ENCODE results near the gene TOMM40.

TOMM40 gene

GRCh38 chr19:44949550-44949949 lies 58.5 kb downstream of the TOMM40 start:
- no CpG with 5 or more reads among the region's 9 CpGs for WGBS, 2 donors (ENCODE audit: extremely low coverage in 2 of 2, insufficient read length in 2 of 2, insufficient replicate concordance in 1 of 2)
- no peak overlapping the region for H3K18ac ChIP-seq (ENCODE audit: low read length)
- H2BK5ac ChIP-seq (ENCODE audit: low read length), result no peak overlapping the region
- H3K4ac ChIP-seq (ENCODE audit: low read length), result peak overlapping the region; percentile 53
- no peak overlapping the region for H3K23ac ChIP-seq (ENCODE audit: low read depth, low read length, poor library complexity)
- no peak overlapping the region for H3K9ac ChIP-seq (ENCODE audit: low read depth, low read length, poor library complexity)
- DNase-seq (ENCODE audit: low spot score), result no peak
- H3K36me3 ChIP-seq (replicated peaks in 1 of 2; ENCODE audit: control insufficient read depth in 2 of 2, insufficient read depth in 2 of 2, low read length in 2 of 2), result peaks cover 3 to 5% of the 10 kb centered on the region in 2 donors
- H2BK15ac ChIP-seq (ENCODE audit: low read length), result no peak overlapping the region
- H3K27me3 ChIP-seq (ENCODE audit: control insufficient read depth in 3 of 3, insufficient read depth in 3 of 3, low read depth in 1 of 3, low read length in 3 of 3), result no peaks in the 10 kb centered on the region
- no peak overlapping the region for H2AFZ ChIP-seq (ENCODE audit: low read length)
- no peak overlapping the region for H3K14ac ChIP-seq (ENCODE audit: low read length)
- no peak overlapping the region for H3K4me3 ChIP-seq (ENCODE audit: low read length in 2 of 2)
- no peak overlapping the region for H3K4me2 ChIP-seq (ENCODE audit: insufficient read depth, low read length, poor library complexity, severe bottlenecking)
- H4K8ac ChIP-seq (ENCODE audit: low read depth, low read length), result no peak overlapping the region
- no peak overlapping the region for H2AK5ac ChIP-seq (ENCODE audit: low read depth, low read length)
- H2BK12ac ChIP-seq (ENCODE audit: low read length), result no peak overlapping the region
- no peak overlapping the region for H2BK120ac ChIP-seq (ENCODE audit: low read depth, low read length)
- H3K27ac ChIP-seq (replicated peaks; ENCODE audit: low read length), result no peak overlapping the region
- no peaks in the 10 kb centered on the region for H3K79me1 ChIP-seq (ENCODE audit: low read depth, low read length)
- no peaks in the 10 kb centered on the region for H3K9me3 ChIP-seq (replicated peaks in 1 of 2; ENCODE audit: control insufficient read depth in 2 of 2, insufficient read depth in 1 of 2, low read depth in 1 of 2, low read length in 2 of 2)
- H4K91ac ChIP-seq (ENCODE audit: low read depth, low read length, poor library complexity), result no peak overlapping the region
- H3K4me1 ChIP-seq (ENCODE audit: control insufficient read depth in 2 of 2, insufficient read depth in 1 of 2, low read depth in 1 of 2, low read length in 2 of 2), result peaks cover 0 to 3% of the 10 kb centered on the region in 2 donors

GRCh38 chr19:44951179-44952159 lies 60.4 kb downstream of the TOMM40 start:
- Histone ChIP-seq H3K36me3 (replicated peaks in 1 of 2; ENCODE audit: control insufficient read depth in 2 of 2, insufficient read depth in 2 of 2, low read length in 2 of 2) (peaks cover 3 to 5% of the 10 kb centered on the region in 2 donors), H2BK120ac (ENCODE audit: low read depth, low read length) (no peak overlapping the region), H2BK15ac (ENCODE audit: low read length) (peak overlapping the region; percentile 1), H4K91ac (ENCODE audit: low read depth, low read length, poor library complexity) (peak overlapping the region; percentile 2), H3K27me3 (ENCODE audit: control insufficient read depth in 3 of 3, insufficient read depth in 3 of 3, low read depth in 1 of 3, low read length in 3 of 3) (no peaks in the 10 kb centered on the region), H2BK5ac (ENCODE audit: low read length) (no peak overlapping the region), H3K4me3 (ENCODE audit: low read length in 2 of 2) (no peak overlapping the region), H4K8ac (ENCODE audit: low read depth, low read length) (no peak overlapping the region), H2AFZ (ENCODE audit: low read length) (peak overlapping the region; percentile 53), H3K14ac (ENCODE audit: low read length) (no peak overlapping the region), H3K27ac (replicated peaks; ENCODE audit: low read length) (no peak overlapping the region), H3K9ac (ENCODE audit: low read depth, low read length, poor library complexity) (peak overlapping the region; percentile 63), H3K18ac (ENCODE audit: low read length) (no peak overlapping the region), H3K4me1 (ENCODE audit: control insufficient read depth in 2 of 2, insufficient read depth in 1 of 2, low read depth in 1 of 2, low read length in 2 of 2) (peaks cover 6 to 8% of the 10 kb centered on the region in 2 donors), H3K4me2 (ENCODE audit: insufficient read depth, low read length, poor library complexity, severe bottlenecking) (no peak overlapping the region), H3K23ac (ENCODE audit: low read depth, low read length, poor library complexity) (no peak overlapping the region), H3K79me1 (ENCODE audit: low read depth, low read length) (peaks cover 9% of the 10 kb centered on the region), H3K4ac (ENCODE audit: low read length) (no peak overlapping the region), H2BK12ac (ENCODE audit: low read length) (no peak overlapping the region), H2AK5ac (ENCODE audit: low read depth, low read length) (no peak overlapping the region), H3K9me3 (replicated peaks in 1 of 2; ENCODE audit: control insufficient read depth in 2 of 2, insufficient read depth in 1 of 2, low read depth in 1 of 2, low read length in 2 of 2) (no peaks in the 10 kb centered on the region)
- WGBS, 2 donors (ENCODE audit: extremely low coverage in 2 of 2, insufficient read length in 2 of 2, insufficient replicate concordance in 1 of 2), result no CpG with 5 or more reads among the region's 13 CpGs
- peak; percentile 82 for DNase-seq (ENCODE audit: low spot score)

Measured in neuronal stem cell (in vitro differentiated cells).